Glomerular visceral epithelial cell (primary cell): ENCODE measurements around the gene CD1D.
"Not testable (repeated sequence)": the region's sequence is repeated elsewhere in the genome, so short reads cannot be mapped to it uniquely, and the experiment has no call there.

Experiments used
- DNase-seq: peaks from one replicate; pipeline ENCODE4 v3.0.0-alpha.2; 2016; ENCODE audit errors: extremely low spot score

Gene CD1D

DNA sequence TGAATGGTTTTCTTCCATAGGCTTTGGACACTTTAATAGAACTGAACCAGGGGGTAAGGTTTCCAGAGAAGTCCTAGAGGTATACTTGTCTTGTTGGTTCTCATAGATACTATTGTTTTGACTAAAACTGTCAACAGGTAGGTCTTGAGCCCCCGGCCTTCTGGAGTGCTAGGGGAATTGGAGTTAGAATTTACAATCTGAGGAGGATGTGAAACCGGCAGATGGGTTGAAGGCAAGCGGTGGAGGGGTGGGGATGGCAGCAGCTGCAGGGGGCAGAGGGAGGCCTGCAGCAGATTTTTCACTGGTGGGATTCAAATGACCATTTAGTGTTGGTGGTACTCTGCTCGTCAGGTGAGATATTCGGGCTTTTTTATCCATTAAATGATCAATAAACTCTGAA lies 4.3 kb upstream of the CD1D start:
- no peak for DNase-seq

DNA sequence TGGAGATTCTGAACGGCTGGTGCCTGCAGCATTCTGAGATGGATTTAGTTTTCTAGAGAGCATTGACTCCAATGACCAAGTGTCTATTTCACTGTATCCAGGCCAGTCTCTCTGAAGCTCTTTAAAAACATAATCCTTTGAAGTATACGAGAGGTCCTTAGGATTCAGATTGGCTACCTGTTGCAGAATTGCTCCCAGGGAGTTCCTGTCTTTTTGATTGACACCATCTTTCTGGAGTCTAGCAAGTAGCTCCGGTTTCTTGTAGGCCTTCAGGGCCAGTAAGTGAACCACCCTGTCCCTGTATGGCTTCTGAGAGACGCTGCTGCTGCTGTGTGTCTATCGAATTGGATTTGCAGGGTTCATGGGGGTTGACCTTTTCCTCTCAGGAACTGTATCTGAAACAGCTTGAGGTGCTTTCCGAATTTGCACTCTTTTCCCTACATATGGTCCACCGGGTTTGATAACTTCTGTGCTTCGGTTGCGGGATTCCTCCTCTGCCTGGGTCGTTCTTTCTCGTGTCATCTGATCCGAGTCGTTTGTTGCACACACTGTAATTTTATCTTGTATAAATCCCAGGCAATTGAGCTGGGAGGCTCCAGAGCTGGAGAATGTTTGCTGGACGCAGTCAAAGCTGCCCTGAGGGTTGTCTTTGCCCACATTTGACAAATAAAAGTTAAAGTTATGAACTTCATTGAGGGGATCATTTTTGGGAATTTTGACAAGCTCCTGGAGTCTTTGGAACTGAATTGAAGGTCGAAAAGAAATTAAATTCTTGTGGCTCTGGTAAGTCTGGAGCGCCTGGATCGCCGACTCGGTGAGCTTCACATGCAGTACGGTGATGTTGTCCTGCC lies 3.6 kb upstream of the CD1D start:
- not testable (repeated sequence) for DNase-seq

GRCh38 chr1:158177700-158178450 lies 2.8 kb upstream of the CD1D start:
- DNase-seq = peak; percentile 70

DNA sequence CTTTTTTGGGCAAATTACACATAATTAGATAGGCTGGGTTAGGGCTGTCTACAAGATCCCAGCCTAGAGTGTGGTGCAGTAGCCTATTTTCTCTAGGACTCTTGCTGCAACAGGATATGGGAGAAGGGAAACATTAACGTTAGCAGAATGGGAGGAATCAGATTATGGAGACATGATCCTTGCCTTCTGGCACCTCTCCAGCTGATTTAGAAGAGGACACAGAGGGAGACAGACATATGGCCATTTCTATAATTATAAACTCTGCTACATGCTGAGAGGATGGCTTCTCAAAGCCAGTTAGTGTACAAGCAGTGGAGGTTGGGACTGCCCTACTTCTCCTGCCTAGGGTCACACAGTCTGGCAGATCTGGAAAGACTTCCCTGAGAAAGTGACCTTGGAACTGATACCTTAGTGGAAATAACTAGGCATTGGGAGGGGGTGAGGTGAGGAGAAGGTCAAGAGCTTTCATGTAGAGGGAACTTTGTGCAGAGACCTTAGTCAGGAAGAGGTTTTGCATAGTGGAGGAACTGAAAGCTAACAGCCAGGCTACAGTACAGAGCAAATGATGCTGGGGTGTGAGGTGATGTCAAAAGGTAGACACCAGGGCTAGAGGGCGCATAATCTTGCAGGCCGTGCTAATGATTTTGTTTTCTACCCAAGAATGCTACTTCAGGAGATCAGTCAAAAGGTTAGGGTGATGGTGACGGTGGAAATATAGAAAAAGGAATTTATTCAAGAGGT lies 1.2 kb upstream of the CD1D start:
- no peak for DNase-seq

GRCh38 chr1:158181577-158181922 lies 855 bp downstream of the CD1D start:
- DNase-seq = no peak

DNA sequence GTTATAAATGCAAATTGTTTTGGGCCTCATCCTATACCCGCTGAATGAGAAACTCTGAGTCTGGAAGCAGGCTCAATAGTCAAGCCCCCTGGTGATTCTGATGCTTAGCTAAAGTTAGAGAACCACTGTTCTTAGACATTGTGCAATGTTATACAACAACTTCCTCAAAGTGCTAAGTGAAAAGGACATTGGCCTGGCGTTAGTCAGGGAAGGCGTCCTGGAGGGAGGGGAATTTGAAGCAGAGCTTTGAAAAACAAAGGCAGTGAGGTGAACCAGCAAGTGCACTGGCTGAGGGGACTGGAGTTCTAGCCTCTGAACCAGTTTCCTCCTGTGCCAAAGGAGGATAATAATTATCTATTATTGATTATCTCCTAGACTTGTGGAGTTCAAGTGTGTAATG lies 5.1 kb downstream of the CD1D start:
- no peak for DNase-seq

DNA sequence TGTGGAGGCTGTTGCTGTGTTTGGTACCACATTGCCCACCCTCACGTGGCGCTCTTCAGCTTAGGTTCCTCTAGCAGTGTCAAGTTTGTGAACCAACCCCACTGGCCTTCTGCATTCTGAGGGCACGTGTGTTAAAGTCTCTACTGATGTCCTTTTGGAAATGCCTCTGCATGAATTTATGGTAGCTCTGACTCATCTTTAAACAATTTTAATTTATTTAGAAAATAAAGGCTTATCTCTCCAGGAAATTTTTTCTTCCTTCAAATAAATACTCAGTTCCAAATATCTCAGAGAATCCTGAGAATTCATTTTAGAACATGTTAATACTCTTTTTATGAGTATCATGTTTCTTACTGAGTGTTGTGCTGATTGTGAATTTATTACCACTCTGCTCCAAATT lies 5.5 kb downstream of the CD1D start:
- no peak for DNase-seq

DNA sequence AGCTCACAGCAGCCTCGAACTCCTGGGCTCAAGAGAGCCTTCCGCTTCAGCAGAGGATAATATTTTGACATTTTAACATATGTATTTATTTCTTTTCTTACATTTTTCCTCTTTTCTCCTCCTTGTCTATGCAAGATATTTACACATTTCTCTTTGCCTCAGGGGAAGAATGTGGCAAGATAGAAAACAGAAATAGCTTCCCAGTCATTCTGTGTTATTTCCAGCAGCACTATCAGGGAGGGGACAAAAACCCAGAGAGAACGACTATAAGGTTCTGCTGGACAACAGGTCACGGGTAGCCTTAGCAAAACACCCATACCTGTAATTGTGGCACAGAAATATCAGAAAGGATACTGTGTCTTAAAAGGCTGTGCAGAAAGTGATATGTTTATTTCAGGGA lies 7.9 kb downstream of the CD1D start:
- no peak for DNase-seq

- no peak for DNase-seq
Measured at GRCh38 chr1:158189624-158190023, 8.9 kb downstream of the CD1D start.

DNA sequence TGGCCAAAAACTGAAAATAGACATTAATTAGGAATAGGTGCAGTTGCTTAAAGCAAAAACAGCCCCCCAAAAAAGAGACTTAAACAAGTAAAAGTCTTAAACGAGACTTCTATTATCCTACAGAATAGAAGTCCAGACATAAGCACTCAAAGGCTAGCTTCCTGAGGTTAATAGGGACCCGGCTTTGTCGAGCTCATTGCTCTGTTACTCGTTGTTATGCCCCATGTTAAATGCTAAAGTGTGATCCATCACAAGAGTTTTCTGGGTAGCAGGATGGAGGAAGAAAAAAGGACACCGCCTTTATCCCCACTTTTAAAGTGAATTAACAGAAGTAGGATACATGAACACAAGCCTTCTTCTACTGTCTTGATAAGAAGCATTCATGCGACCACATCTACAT lies 10.6 kb downstream of the CD1D start:
- DNase-seq = no peak

DNA sequence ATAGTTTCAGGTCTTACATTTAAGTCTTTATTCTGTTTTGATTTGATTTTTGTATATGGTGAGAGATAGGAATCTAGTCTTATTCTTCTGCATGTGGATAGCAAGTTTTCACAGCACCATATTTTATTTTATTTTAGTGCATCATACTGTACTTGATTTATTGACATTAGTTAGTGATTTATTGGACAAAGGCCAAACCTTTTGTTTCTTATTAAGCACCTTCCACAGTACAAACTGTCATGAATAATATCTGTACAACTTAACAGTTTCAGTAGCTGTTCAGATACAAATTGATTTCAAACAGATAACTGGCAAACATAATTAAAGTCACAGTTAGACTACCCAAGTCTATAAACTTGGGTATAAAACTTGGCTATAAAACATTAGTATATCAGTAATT lies 15.8 kb downstream of the CD1D start:
- no peak for DNase-seq

DNA sequence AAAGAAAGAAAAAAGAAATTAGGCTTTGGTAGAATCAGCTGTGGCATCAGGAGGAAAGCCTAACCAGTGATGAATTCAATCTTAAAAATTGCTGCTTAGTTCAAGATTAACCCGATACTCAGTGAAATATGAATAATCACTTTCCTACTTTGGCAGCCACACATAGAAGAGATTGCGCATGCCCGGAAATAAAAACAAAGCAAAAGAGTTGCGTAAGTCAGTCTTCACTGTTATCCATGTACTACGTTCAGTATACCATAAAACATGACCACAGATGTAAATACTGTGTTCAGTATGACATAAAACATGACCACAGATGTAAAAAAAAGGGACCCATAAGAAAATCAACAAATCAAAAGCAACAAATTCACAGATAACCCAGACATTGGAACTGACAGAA lies 19.2 kb downstream of the CD1D start:
- no peak for DNase-seq

- DNase-seq = no peak
Measured at GRCh38 chr1:158200527-158200926, 19.8 kb downstream of the CD1D start.

GRCh38 chr1:158203693-158204457 lies 23.2 kb downstream of the CD1D start:
- DNase-seq = peak; percentile 61

- DNase-seq = no peak
Measured at GRCh38 chr1:158204458-158204827, 23.7 kb downstream of the CD1D start.

DNA sequence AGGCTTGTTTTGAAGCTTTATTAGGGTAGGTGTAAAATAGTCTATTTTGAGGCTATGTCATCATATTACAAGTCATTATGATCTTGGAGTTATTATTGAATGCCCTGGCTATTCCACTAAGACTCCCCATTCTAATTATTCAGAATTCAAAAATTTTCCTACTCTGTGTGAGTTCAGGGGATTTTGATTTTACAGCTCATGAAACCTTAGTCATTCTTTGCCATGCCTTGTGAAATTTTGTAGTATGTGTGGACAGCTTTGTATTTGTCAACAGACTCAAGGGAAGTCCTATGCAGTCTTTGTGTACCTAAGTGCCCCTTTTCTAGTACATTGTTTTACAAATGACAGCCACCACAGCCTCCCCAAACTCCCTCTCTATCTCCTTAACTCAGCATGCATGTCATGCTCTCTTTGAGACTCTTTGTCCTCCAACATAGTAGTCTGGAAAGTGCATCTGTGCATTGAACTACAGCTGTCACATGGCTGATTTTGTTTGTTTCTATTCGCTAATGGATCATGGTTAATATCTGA lies 28.0 kb downstream of the CD1D start:
- DNase-seq = no peak

GRCh38 chr1:158212320-158212719 lies 31.6 kb downstream of the CD1D start:
- DNase-seq = no peak

DNA sequence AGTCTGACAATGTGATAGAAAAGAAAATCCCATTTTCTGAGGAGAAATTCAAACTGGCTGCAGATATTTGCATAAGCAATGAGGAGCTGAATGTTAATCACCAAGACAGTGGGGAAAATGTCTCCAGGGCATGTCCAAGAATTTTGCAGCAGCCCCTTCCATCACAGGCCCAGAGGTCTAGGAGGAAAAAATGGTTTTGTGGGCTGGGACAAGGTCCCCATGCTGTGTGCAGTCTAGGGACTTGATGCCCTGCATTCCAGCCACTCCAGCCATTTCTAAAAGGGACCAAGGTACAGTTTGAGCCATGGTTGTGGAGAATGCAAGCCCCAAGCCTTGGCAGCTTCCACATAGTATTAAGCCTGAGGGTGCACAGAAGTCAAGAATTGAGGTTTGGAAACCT lies 42.8 kb downstream of the CD1D start:
- DNase-seq = not testable (repeated sequence)

DNA sequence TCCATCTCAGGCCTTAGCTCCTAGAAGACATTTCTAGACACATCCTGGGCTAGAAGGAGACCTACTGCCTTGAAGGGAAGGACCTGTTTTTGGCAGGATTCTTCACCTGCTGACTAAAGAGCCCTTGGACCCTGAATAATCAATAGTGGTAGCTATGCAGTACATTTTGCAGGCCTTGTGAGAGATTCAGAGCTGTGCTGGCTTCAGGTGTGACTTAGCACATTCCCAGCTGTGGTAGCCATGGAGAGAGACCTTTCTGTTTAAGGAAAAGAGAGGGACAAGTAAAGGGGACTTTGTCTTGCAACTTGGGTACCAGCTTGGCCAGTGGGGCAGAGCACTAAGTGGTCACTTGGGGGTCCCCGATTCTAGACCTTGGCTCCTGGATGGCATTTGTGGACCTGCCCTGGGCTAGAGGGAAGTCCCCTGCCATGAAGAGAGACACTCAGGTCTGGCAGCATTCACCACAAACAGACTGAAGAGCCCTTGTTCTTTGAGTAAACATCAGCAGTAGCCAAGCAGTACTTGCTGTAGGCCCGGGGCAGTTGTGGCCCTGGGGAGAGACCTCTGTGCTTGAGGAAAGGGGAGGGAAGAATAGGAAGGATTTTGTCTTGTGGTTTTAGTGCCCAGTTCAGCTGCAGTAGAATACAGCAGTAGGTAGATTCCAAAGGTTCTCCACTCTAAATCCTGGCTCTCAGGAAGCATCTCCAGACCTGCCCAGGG lies 47.4 kb downstream of the CD1D start:
- DNase-seq = no peak
